WERI-Rb-1 (cell line): ENCODE data around the gene ADCYAP1.

Experiments
- DNase-seq: peaks from one replicate; pipeline ENCODE4 v3.0.0-alpha.2; 2020
- H3K27ac ChIP-seq: fragments of 250-450 bp; sonication (Bioruptor Pico); 2 replicates; pipeline ENCODE4 v1.5.1; 2020; ENCODE audit warnings: mild to moderate bottlenecking, moderate library complexity
- H3K27me3 ChIP-seq: fragments of 250-450 bp; sonication (Bioruptor Pico); 2 replicates; pipeline ENCODE4 v1.5.1; 2021; ENCODE audit warnings: mild to moderate bottlenecking, low read depth, moderate library complexity; ENCODE audit not compliant: insufficient read depth, severe bottlenecking
- H3K36me3 ChIP-seq: fragments of 250-450 bp; sonication (Bioruptor Pico); 2 replicates; pipeline ENCODE4 v1.5.1; 2020; ENCODE audit warnings: mild to moderate bottlenecking, moderate library complexity
- H3K4me3 ChIP-seq: 2 replicates; pipeline ENCODE4 v1.5.1; 2011; ENCODE audit warnings: low read depth, mild to moderate bottlenecking, control low read depth, low read length
- H3K9me3 ChIP-seq: fragments of 250-450 bp; sonication (Bioruptor Pico); 2 replicates; pipeline ENCODE4 v1.5.1; 2021; ENCODE audit warnings: mild to moderate bottlenecking, moderate library complexity; ENCODE audit not compliant: severe bottlenecking
- CTCF ChIP-seq: IDR thresholded peaks from 2 replicates; pipeline ENCODE4 v1.5.1; 2011; ENCODE audit warnings: low read depth, mild to moderate bottlenecking, control low read depth, inconsistent platforms, low read length

Gene ADCYAP1

GRCh38 chr18:911486-911885 is 6.8 kb downstream of the ADCYAP1 start:
- Histone ChIP-seq H3K27ac (no peak overlapping the region), H3K27me3 (peaks cover 24% of the 10 kb centered on the region), H3K9me3 (no peaks in the 10 kb centered on the region), H3K4me3 (no peak overlapping the region), H3K36me3 (no peaks in the 10 kb centered on the region)
- DNase-seq, result no peak
- TF ChIP-seq CTCF, result no peak

GRCh38 chr18:916562-916961 is 11.9 kb downstream of the ADCYAP1 start:
- TF ChIP-seq CTCF, result no peak
- DNase-seq, result no peak
- no peaks in the 10 kb centered on the region for H3K27me3 ChIP-seq

GRCh38 chr18:919078-919477 is 14.4 kb downstream of the ADCYAP1 start:
- no peaks in the 10 kb centered on the region for H3K27me3 ChIP-seq
- TF ChIP-seq CTCF, result no peak

More at GRCh38 chr18:916562-916961, 11.9 kb downstream of the ADCYAP1 start:
- no peaks in the 10 kb centered on the region for H3K36me3 ChIP-seq
- H3K27ac ChIP-seq, result no peak overlapping the region
- H3K9me3 ChIP-seq, result no peaks in the 10 kb centered on the region
- H3K4me3 ChIP-seq, result no peak overlapping the region

GRCh38 chr18:923144-923866 is 18.6 kb downstream of the ADCYAP1 start:
- DNase-seq, result no peak
- no peak for TF ChIP-seq CTCF
- H3K4me3 ChIP-seq, result no peak overlapping the region
- no peaks in the 10 kb centered on the region for H3K36me3 ChIP-seq
- no peaks in the 10 kb centered on the region for H3K9me3 ChIP-seq
- no peaks in the 10 kb centered on the region for H3K27me3 ChIP-seq
- H3K27ac ChIP-seq, result no peak overlapping the region

More at GRCh38 chr18:919078-919477, 14.4 kb downstream of the ADCYAP1 start:
- no peaks in the 10 kb centered on the region for H3K36me3 ChIP-seq
- H3K9me3 ChIP-seq, result no peaks in the 10 kb centered on the region
- no peak overlapping the region for H3K4me3 ChIP-seq
- H3K27ac ChIP-seq, result no peak overlapping the region
- no peak for DNase-seq

GRCh38 chr18:924987-925386 is 20.3 kb downstream of the ADCYAP1 start:
- no peak overlapping the region for H3K27ac ChIP-seq
- no peak overlapping the region for H3K4me3 ChIP-seq
- H3K27me3 ChIP-seq, result no peaks in the 10 kb centered on the region
- no peaks in the 10 kb centered on the region for H3K36me3 ChIP-seq
- H3K9me3 ChIP-seq, result no peaks in the 10 kb centered on the region
- DNase-seq, result no peak
- TF ChIP-seq CTCF, result no peak

- TF ChIP-seq CTCF, result no peak
- Histone ChIP-seq H3K27me3 (no peaks in the 10 kb centered on the region), H3K4me3 (no peak overlapping the region), H3K9me3 (no peaks in the 10 kb centered on the region), H3K27ac (no peak overlapping the region), H3K36me3 (no peaks in the 10 kb centered on the region)
- no peak for DNase-seq
These were observed 22.3 kb downstream of the ADCYAP1 start for GRCh38 chr18:926946-927345.
